Fibroblast of mammary gland (primary cell): ENCODE results near the gene NME7.
"Not testable (repeated sequence)": the region's sequence is repeated elsewhere in the genome, so short reads cannot be mapped to it uniquely, and the experiment has no call there.

ENCODE experiments used
- DNase-seq: peaks from one replicate; pipeline ENCODE4 v3.0.0-alpha.2; 2010; ENCODE audit warnings: low read depth
- H3K4me3 ChIP-seq: 2 replicates; pipeline ENCODE4 v1.5.1; 2011; ENCODE audit warnings: low read depth, mild to moderate bottlenecking, low read length, moderate library complexity; ENCODE audit not compliant: control insufficient read depth
- CTCF ChIP-seq: conservative IDR thresholded peaks from 2 replicates; pipeline ENCODE4 v1.5.1; 2011; ENCODE audit warnings: low read depth, low read length, inconsistent platforms; ENCODE audit not compliant: control insufficient read depth, insufficient read depth

NME7 gene

GRCh38 chr1:169345511-169345910 lies 22.1 kb downstream of the NME7 start:
- no peak overlapping the region for H3K4me3 ChIP-seq
- DNase-seq, result no peak
- no peak for TF ChIP-seq CTCF

- not testable (repeated sequence) for H3K4me3 ChIP-seq, DNase-seq
These were observed 25.5 kb downstream of the NME7 start for GRCh38 chr1:169342096-169342495.

- H3K4me3 ChIP-seq, result no peak overlapping the region
- no peak for DNase-seq
- TF ChIP-seq CTCF, result no peak
These were observed 26.7 kb downstream of the NME7 start for GRCh38 chr1:169340882-169341281.

GRCh38 chr1:169339773-169340172 lies 27.8 kb downstream of the NME7 start:
- no peak overlapping the region for H3K4me3 ChIP-seq
- no peak for TF ChIP-seq CTCF
- DNase-seq, result no peak

GRCh38 chr1:169338617-169339016 lies 29.0 kb downstream of the NME7 start:
- DNase-seq, result no peak
- no peak overlapping the region for H3K4me3 ChIP-seq
- TF ChIP-seq CTCF, result no peak

GRCh38 chr1:169336947-169337715 lies 30.5 kb downstream of the NME7 start:
- DNase-seq, H3K4me3 ChIP-seq: not testable (repeated sequence)

- DNase-seq, H3K4me3 ChIP-seq: not testable (repeated sequence)
These were observed 32.9 kb downstream of the NME7 start for GRCh38 chr1:169334727-169335126.

GRCh38 chr1:169330927-169331326 lies 36.7 kb downstream of the NME7 start:
- no peak for DNase-seq
- no peak overlapping the region for H3K4me3 ChIP-seq
- TF ChIP-seq CTCF, result no peak
